CD4-positive, alpha-beta memory T cell (primary cell): ENCODE results near the gene CFAP74. TPM values are rescaled to one million over a fixed set of nuclear protein-coding genes. Genes with fewer than 3 reads are reported as not detected.

ENCODE experiments used
- CTCF ChIA-PET: fragments of 350-600 bp; sonication (Branson Sonifier 250); formaldehyde crosslinking; loops from one replicate; lab custom pipeline; 2021; ENCODE audit warnings: inconsistent platforms; ENCODE audit not compliant: partially characterized antibody; lab: Charles Lee
- POLR2A ChIA-PET: fragments of 350-600 bp; sonication (Branson Sonifier 250); formaldehyde crosslinking; loops from one replicate; lab custom pipeline; 2021; ENCODE audit not compliant: partially characterized antibody; lab: Charles Lee
- DNase-seq, 5 donors: peaks; one replicate each; pipeline versions ENCODE4 v3.0.0 to v3.0.0-alpha.2; 2020 to 2022; ENCODE audit warnings: mixed read lengths in 1 of 5
- H3K27ac ChIP-seq: one replicate; pipeline ENCODE4 v1.7.0; 2013; ENCODE audit warnings: low read depth, low read length
- H3K27me3 ChIP-seq: 2 replicates; pipeline ENCODE4 v1.7.0; 2013; ENCODE audit warnings: mild to moderate bottlenecking, low read length, moderate library complexity; ENCODE audit not compliant: insufficient read depth
- H3K36me3 ChIP-seq: 2 replicates; pipeline ENCODE4 v1.7.0; 2013; ENCODE audit warnings: mild to moderate bottlenecking, low read length, moderate library complexity; ENCODE audit not compliant: insufficient read depth
- H3K4me1 ChIP-seq: 2 replicates; pipeline ENCODE4 v1.7.0; 2013; ENCODE audit warnings: mild to moderate bottlenecking, low read length, moderate library complexity; ENCODE audit not compliant: insufficient read depth
- H3K4me3 ChIP-seq, 2 donors: one replicate each; pipeline ENCODE4 v1.7.0; 2013; ENCODE audit warnings: low read length in 2 of 2, mild to moderate bottlenecking in 1 of 2
- H3K9me3 ChIP-seq, 2 donors: one replicate each; pipeline ENCODE4 v1.7.0; 2013; ENCODE audit warnings: low read length in 2 of 2, control low read depth in 1 of 2; ENCODE audit not compliant: control insufficient read depth in 1 of 2
- H3K27ac Mint-ChIP-seq, 7 donors: one replicate each; pipeline ENCODE4 v1.8.0; 2020 to 2021; ENCODE audit warnings: mixed read lengths in 7 of 7, mild to moderate bottlenecking in 6 of 7, inconsistent platforms in 3 of 7, moderate library complexity in 3 of 7
- H3K27me3 Mint-ChIP-seq, 2 donors: one replicate each; pipeline ENCODE4 v1.8.0; 2020 to 2021; ENCODE audit warnings: mixed read lengths in 2 of 2
- H3K36me3 Mint-ChIP-seq, 2 donors: one replicate each; pipeline ENCODE4 v1.8.0; 2020 to 2021; ENCODE audit warnings: mixed read lengths in 2 of 2, inconsistent platforms in 1 of 2, mild to moderate bottlenecking in 1 of 2
- H3K4me1 Mint-ChIP-seq, 4 donors: one replicate each; pipeline ENCODE4 v1.8.0; 2020 to 2021; ENCODE audit warnings: mixed read lengths in 4 of 4, mild to moderate bottlenecking in 1 of 4
- H3K4me3 Mint-ChIP-seq, 8 donors: one replicate each; pipeline ENCODE4 v1.8.0; 2020 to 2021; ENCODE audit warnings: mixed read lengths in 8 of 8, mild to moderate bottlenecking in 7 of 8, moderate library complexity in 6 of 8, inconsistent platforms in 3 of 8
- H3K9me3 Mint-ChIP-seq, 8 donors: one replicate each; pipeline ENCODE4 v1.8.0; 2020 to 2021; ENCODE audit warnings: mixed read lengths in 8 of 8, mild to moderate bottlenecking in 5 of 8, inconsistent platforms in 3 of 8, moderate library complexity in 1 of 8
- intact Hi-C: fragments of 100-400 bp; cut with micrococcal nuclease; formaldehyde crosslinking; loops from one replicate; pipeline ENCODE4 v1.15.1; 2023
- polyA plus RNA-seq, 2 donors: library from polyadenylated mRNA; unstranded; fragments of 300-500 nt; fragmentation: Illumina TruSeq; gene quantifications; one replicate each; pipeline ENCODE4 v1.2.3, GENCODE V29; 2021
- total RNA-seq, 2 experiments: library from RNA; stranded (reverse); gene quantifications; one replicate each; pipeline ENCODE4 v1.2.3, GENCODE V29; 2021

The CFAP74 gene
- total and polyA plus RNA-seq, 4 experiments from 2014 or later: not detected

GRCh38 chr1:1910033-1910465 is 93.5 kb downstream of the CFAP74 start:
- H3K36me3 ChIP-seq: no peaks in the 10 kb centered on the region
- intact Hi-C loops: no loop called here
- Mint-ChIP-seq H3K4me3 (peak overlapping the region; percentile 78 to 89 (median 85)), H3K27ac (peak overlapping the region; percentile 82 to 96 (median 91)), H3K9me3 (no peaks in the 10 kb centered on the region), H3K4me1 (peaks cover 7 to 16% (median 11%) of the 10 kb centered on the region in 4 donors), H3K27me3 (peaks cover 0 to 2% of the 10 kb centered on the region in 2 donors), H3K36me3 (no peaks in the 10 kb centered on the region)
- H3K4me1 ChIP-seq: peaks cover 21% of the 10 kb centered on the region
- POLR2A ChIA-PET: interaction anchor here (0.8 to 2.9 kb wide), 9 partner anchors 11 to 704 kb away, joined by 3 to 28 read pairs (median 7); partner anchors contain the start of genes GNB1 and NADK
- peak overlapping the region; percentile 63 for H3K27ac ChIP-seq
- no peak overlapping the region for H3K4me3 ChIP-seq
- no peaks in the 10 kb centered on the region for H3K9me3 ChIP-seq
- H3K27me3 ChIP-seq: no peaks in the 10 kb centered on the region
- DNase-seq: no peak
- CTCF ChIA-PET: interaction anchor here (1.0 to 6.5 kb wide), 3 partner anchors 14 to 130 kb away, joined by 3 to 58 read pairs (median 3); no protein-coding TSS in a partner anchor

- Histone ChIP-seq H3K27me3 (no peaks in the 10 kb centered on the region), H3K4me3 (peak overlapping the region; percentile 17 to 56), H3K4me1 (peaks cover 21% of the 10 kb centered on the region), H3K9me3 (no peaks in the 10 kb centered on the region), H3K27ac (peak overlapping the region; percentile 77), H3K36me3 (no peaks in the 10 kb centered on the region)
- ChIA-PET POLR2A (interaction anchor here (0.7 to 2.9 kb wide), 15 partner anchors 10 to 294 kb away, joined by 3 to 28 read pairs (median 7); partner anchors contain the start of genes CDK11A, GNB1, MIB2 and NADK), CTCF (interaction anchor here (0.6 to 6.5 kb wide), 14 partner anchors 12 to 132 kb away, joined by 3 to 58 read pairs (median 3); no protein-coding TSS in a partner anchor)
- Mint-ChIP-seq H3K4me1 (peaks cover 7 to 16% (median 11%) of the 10 kb centered on the region in 4 donors), H3K4me3 (peak overlapping the region in 6 of 8 donors; percentile 17 to 70 (median 65)), H3K36me3 (no peaks in the 10 kb centered on the region), H3K9me3 (no peaks in the 10 kb centered on the region), H3K27me3 (no peaks in the 10 kb centered on the region), H3K27ac (peak overlapping the region in 3 of 7 donors; percentile 56 to 58 (median 57))
- intact Hi-C loops: loop anchor here (5.0 kb wide), 1 partner anchor 186 kb away; the partner anchor contains the start of gene CDK11A
- DNase-seq: no peak
Measured at GRCh38 chr1:1908506-1908791, 95.1 kb downstream of the CFAP74 start.

- H3K4me3 ChIP-seq: no peak overlapping the region
- H3K4me3 Mint-ChIP-seq: no peak overlapping the region
- DNase-seq: no peak
- CTCF ChIA-PET: interaction anchor here (1.1 to 6.5 kb wide), 7 partner anchors 11 to 293 kb away, joined by 3 to 58 read pairs (median 13); no protein-coding TSS in a partner anchor
- no peaks in the 10 kb centered on the region for H3K27me3 ChIP-seq
- H3K4me1 ChIP-seq: peaks cover 21% of the 10 kb centered on the region
- H3K36me3 ChIP-seq: no peaks in the 10 kb centered on the region
- POLR2A ChIA-PET: interaction anchor here (1.4 to 2.9 kb wide), 4 partner anchors 16 to 127 kb away, joined by 4 to 28 read pairs (median 15); partner anchors contain the start of gene GNB1
- no peaks in the 10 kb centered on the region for H3K27me3 Mint-ChIP-seq
- H3K27ac Mint-ChIP-seq: peak overlapping the region in 2 of 7 donors; percentile 52 to 58
- intact Hi-C loops: loop anchor here (5.0 kb wide), 1 partner anchor 185 kb away; the partner anchor contains the start of gene CDK11A
- no peaks in the 10 kb centered on the region for H3K9me3 Mint-ChIP-seq
- H3K36me3 Mint-ChIP-seq: no peaks in the 10 kb centered on the region
- peaks cover 7 to 16% (median 11%) of the 10 kb centered on the region in 4 donors for H3K4me1 Mint-ChIP-seq
- no peak overlapping the region for H3K27ac ChIP-seq
- no peaks in the 10 kb centered on the region for H3K9me3 ChIP-seq
Measured at GRCh38 chr1:1907098-1907736, 96.4 kb downstream of the CFAP74 start.

GRCh38 chr1:1906185-1907097 is 97.1 kb downstream of the CFAP74 start:
- POLR2A ChIA-PET: interaction anchor here (0.9 to 2.1 kb wide), 4 partner anchors 12 to 127 kb away, joined by 3 to 7 read pairs (median 4); no protein-coding TSS in a partner anchor
- Histone ChIP-seq H3K9me3 (no peaks in the 10 kb centered on the region), H3K4me1 (peaks cover 21% of the 10 kb centered on the region), H3K4me3 (no peak overlapping the region), H3K27me3 (no peaks in the 10 kb centered on the region), H3K36me3 (no peaks in the 10 kb centered on the region), H3K27ac (no peak overlapping the region)
- Mint-ChIP-seq H3K4me3 (peak overlapping the region in 6 of 8 donors; percentile 56 to 75 (median 62)), H3K36me3 (no peaks in the 10 kb centered on the region), H3K27me3 (no peaks in the 10 kb centered on the region), H3K4me1 (peaks cover 7 to 16% (median 11%) of the 10 kb centered on the region in 4 donors), H3K9me3 (no peaks in the 10 kb centered on the region), H3K27ac (peak overlapping the region; percentile 36 to 86 (median 72))
- CTCF ChIA-PET: interaction anchor here (0.6 to 6.5 kb wide), 18 partner anchors 10 to 292 kb away, joined by 3 to 58 read pairs (median 4); no protein-coding TSS in a partner anchor
- intact Hi-C loops: loop anchor here (1.0 to 5.0 kb wide), 2 partner anchors 48 to 184 kb away; partner anchors contain the start of gene CDK11A
- DNase-seq: peak in 4 of 5 donors; percentile 54 to 67 (median 58)

- no peaks in the 10 kb centered on the region for H3K9me3 Mint-ChIP-seq
- POLR2A ChIA-PET: interaction anchor here (0.6 kb wide), 1 partner anchor 167 kb away, joined by 3 read pairs; no protein-coding TSS in a partner anchor
- Histone ChIP-seq H3K9me3 (no peaks in the 10 kb centered on the region), H3K27me3 (no peaks in the 10 kb centered on the region), H3K27ac (no peak overlapping the region), H3K4me3 (no peak overlapping the region), H3K36me3 (no peaks in the 10 kb centered on the region), H3K4me1 (peaks cover 10% of the 10 kb centered on the region)
- no peak for DNase-seq
- peaks cover 6 to 7% (median 6%) of the 10 kb centered on the region in 4 donors for H3K4me1 Mint-ChIP-seq
- no peaks in the 10 kb centered on the region for H3K27me3 Mint-ChIP-seq
- H3K4me3 Mint-ChIP-seq: no peak overlapping the region
- no peak overlapping the region for H3K27ac Mint-ChIP-seq
- CTCF ChIA-PET: no interaction called here
- intact Hi-C loops: no loop called here
- H3K36me3 Mint-ChIP-seq: no peaks in the 10 kb centered on the region
Measured at GRCh38 chr1:1903224-1903623, 100.4 kb downstream of the CFAP74 start.

GRCh38 chr1:1901641-1902294 is 101.8 kb downstream of the CFAP74 start:
- CTCF ChIA-PET: no interaction called here
- intact Hi-C loops: no loop called here

More at GRCh38 chr1:1901641-1902294, 101.8 kb downstream of the CFAP74 start:
- POLR2A ChIA-PET: interaction anchor here (0.6 to 1.5 kb wide), 2 partner anchors 10 to 239 kb away, joined by 3 to 4 read pairs; no protein-coding TSS in a partner anchor
- peaks cover 6% of the 10 kb centered on the region for H3K4me1 ChIP-seq
- no peaks in the 10 kb centered on the region for H3K9me3 Mint-ChIP-seq
- DNase-seq: no peak
- H3K27ac ChIP-seq: no peak overlapping the region
- no peak overlapping the region for H3K4me3 ChIP-seq
- no peaks in the 10 kb centered on the region for H3K36me3 Mint-ChIP-seq
- H3K9me3 ChIP-seq: no peaks in the 10 kb centered on the region
- no peak overlapping the region for H3K4me3 Mint-ChIP-seq
- no peaks in the 10 kb centered on the region for H3K36me3 ChIP-seq
- no peak overlapping the region for H3K27ac Mint-ChIP-seq
- H3K27me3 Mint-ChIP-seq: no peaks in the 10 kb centered on the region
- peaks cover 6 to 7% (median 7%) of the 10 kb centered on the region in 4 donors for H3K4me1 Mint-ChIP-seq
- H3K27me3 ChIP-seq: no peaks in the 10 kb centered on the region
